ENCODE data around the gene LGI4. TPM values are rescaled to one million over a fixed set of nuclear protein-coding genes. Genes with fewer than 3 reads are reported as not detected.

LGI4 gene
- total RNA-seq, 1 experiment from 2014 or later = 0.32 TPM

DNA sequence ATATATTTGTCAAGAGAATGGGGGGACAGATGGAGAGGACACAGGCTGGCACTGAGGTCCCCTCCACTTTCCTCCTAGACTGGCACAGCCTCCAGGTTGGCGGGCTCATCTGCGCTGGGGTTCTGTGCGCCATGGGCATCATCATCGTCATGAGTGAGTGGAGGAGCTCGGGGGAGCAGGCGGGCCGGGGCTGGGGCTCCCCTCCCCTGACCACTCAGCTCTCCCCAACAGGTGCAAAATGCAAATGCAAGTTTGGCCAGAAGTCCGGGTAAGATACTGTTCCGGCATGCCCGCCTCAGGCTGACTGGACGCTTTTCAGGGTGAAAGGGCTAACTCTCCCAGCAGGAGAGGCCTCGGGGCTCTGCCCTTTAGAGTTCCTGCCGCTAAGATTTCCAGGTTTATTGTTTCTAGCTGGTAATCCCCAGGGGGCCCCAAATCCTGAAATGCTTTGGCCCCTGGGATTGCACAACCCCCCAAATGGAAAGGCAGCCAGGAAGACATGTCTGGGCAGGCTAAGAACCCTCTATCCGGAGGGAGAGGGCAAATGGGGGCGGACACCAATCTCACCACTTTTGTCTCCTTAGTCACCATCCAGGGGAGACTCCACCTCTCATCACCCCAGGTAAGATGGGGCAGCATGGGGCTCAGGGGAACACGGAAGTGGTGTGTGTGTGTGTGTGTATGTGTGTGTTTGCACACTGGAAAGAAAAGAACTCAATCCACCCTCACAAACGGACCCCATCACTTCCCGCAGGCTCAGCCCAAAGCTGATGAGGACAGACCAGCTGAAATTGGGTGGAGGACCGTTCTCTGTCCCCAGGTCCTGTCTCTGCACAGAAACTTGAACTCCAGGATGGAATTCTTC lies 11.9 kb downstream of the LGI4 start:
- ATAC-seq = no peak
- intact Hi-C loops (cut with micrococcal nuclease) = no loop called here
- no peaks in the 10 kb centered on the region for H3K27me3 ChIP-seq (ENCODE audit: insufficient read depth, low read length)
- no peak overlapping the region for H3K9ac ChIP-seq (ENCODE audit: low read length)
- no peak overlapping the region for H3K27ac ChIP-seq (ENCODE audit: low read depth, low read length)
- no peaks in the 10 kb centered on the region for H3K79me2 ChIP-seq (ENCODE audit: insufficient read depth, low read length)
- H3K36me3 ChIP-seq (ENCODE audit: control insufficient read depth in 1 of 2, insufficient read depth in 2 of 2, low read length in 2 of 2) = no peaks in the 10 kb centered on the region
- DNase-seq (ENCODE audit: low read depth, low spot score) = no peak
- POLR2A ChIA-PET = no interaction called here
- no peaks in the 10 kb centered on the region for H4K20me1 ChIP-seq (ENCODE audit: insufficient read depth)
- RAD21 ChIA-PET (ENCODE audit: low non-redundant PET in 1 of 2, low total read pairs in 2 of 2, uncharacterized antibody in 2 of 2, unreplicated experiment in 2 of 2) = no interaction called here
- peaks cover 21 to 47% of the 10 kb centered on the region in 2 experiments for H3K4me1 ChIP-seq (ENCODE audit: control insufficient read depth in 1 of 2, insufficient read depth in 2 of 2, low read length in 2 of 2)
- no peaks in the 10 kb centered on the region for H3K9me2 ChIP-seq (ENCODE audit: insufficient read depth)
- H3K9me3 ChIP-seq (ENCODE audit: control insufficient read depth in 1 of 2, insufficient read depth in 1 of 2, low read depth in 1 of 2, low read length in 2 of 2) = no peaks in the 10 kb centered on the region
- CTCF ChIA-PET = no interaction called here
- no peak overlapping the region for H3K4me3 ChIP-seq (replicated peaks in 1 of 2; ENCODE audit: low read depth in 1 of 2, low read length in 2 of 2)
- H3K4me2 ChIP-seq (ENCODE audit: low read length) = peak overlapping the region; percentile 87; the same call in 1 of the 2 replicates
- BruUV-seq (replicated peaks) = no TSS peak
- TF ChIP-seq SP1 (IDR thresholded peaks at IDR 0.05; ENCODE audit: low read depth) (no peak), RAD21 (IDR thresholded peaks at IDR 0.05; ENCODE audit: low read depth) (no peak), EZH2phosphoT487 (IDR thresholded peaks at IDR 0.05; ENCODE audit: borderline replicate concordance) (no peak), FOSL1 (IDR thresholded peaks at IDR 0.05; ENCODE audit: low read depth) (no peak), ZNF274 (IDR thresholded peaks at IDR 0.05; ENCODE audit: low read depth, low read length) (no peak), TCF7L2 (IDR thresholded peaks at IDR 0.05; ENCODE audit: borderline replicate concordance, extremely low read depth, insufficient read depth, insufficient read length) (no peak), JUND (IDR thresholded peaks at IDR 0.05) (no peak), POLR2A (IDR thresholded peaks at IDR 0.05; ENCODE audit: borderline replicate concordance, extremely low read depth, insufficient read depth, insufficient read length) (no peak), POLR2AphosphoS5 (IDR thresholded peaks at IDR 0.05; ENCODE audit: low read depth, low read length) (no peak), EGR1 (IDR thresholded peaks at IDR 0.05; ENCODE audit: low read depth) (no peak), SIN3A (IDR thresholded peaks at IDR 0.05; ENCODE audit: low read depth) (no peak), SRF (IDR thresholded peaks at IDR 0.05; ENCODE audit: low read depth) (no peak), ZFX (IDR thresholded peaks at IDR 0.05) (no peak), YY1 (IDR thresholded peaks at IDR 0.05; ENCODE audit: extremely low read depth, insufficient replicate concordance, low read depth, low read length) (no peak), CBX3 (IDR thresholded peaks at IDR 0.05; ENCODE audit: low read depth) (no peak), CEBPB (IDR thresholded peaks at IDR 0.05; ENCODE audit: low read depth) (no peak)
- TF ChIP-seq, protein P1, sequence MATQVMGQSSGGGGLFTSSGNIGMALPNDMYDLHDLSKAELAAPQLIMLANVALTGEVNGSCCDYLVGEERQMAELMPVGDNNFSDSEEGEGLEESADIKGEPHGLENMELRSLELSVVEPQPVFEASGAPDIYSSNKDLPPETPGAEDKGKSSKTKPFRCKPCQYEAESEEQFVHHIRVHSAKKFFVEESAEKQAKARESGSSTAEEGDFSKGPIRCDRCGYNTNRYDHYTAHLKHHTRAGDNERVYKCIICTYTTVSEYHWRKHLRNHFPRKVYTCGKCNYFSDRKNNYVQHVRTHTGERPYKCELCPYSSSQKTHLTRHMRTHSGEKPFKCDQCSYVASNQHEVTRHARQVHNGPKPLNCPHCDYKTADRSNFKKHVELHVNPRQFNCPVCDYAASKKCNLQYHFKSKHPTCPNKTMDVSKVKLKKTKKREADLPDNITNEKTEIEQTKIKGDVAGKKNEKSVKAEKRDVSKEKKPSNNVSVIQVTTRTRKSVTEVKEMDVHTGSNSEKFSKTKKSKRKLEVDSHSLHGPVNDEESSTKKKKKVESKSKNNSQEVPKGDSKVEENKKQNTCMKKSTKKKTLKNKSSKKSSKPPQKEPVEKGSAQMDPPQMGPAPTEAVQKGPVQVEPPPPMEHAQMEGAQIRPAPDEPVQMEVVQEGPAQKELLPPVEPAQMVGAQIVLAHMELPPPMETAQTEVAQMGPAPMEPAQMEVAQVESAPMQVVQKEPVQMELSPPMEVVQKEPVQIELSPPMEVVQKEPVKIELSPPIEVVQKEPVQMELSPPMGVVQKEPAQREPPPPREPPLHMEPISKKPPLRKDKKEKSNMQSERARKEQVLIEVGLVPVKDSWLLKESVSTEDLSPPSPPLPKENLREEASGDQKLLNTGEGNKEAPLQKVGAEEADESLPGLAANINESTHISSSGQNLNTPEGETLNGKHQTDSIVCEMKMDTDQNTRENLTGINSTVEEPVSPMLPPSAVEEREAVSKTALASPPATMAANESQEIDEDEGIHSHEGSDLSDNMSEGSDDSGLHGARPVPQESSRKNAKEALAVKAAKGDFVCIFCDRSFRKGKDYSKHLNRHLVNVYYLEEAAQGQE (IDR thresholded peaks at IDR 0.05; ENCODE audit: low read depth) = no peak
- TF ChIP-seq, protein P2, sequence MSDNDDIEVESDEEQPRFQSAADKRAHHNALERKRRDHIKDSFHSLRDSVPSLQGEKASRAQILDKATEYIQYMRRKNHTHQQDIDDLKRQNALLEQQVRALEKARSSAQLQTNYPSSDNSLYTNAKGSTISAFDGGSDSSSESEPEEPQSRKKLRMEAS (IDR thresholded peaks at IDR 0.05) = no peak
- TF ChIP-seq, protein P3, sequence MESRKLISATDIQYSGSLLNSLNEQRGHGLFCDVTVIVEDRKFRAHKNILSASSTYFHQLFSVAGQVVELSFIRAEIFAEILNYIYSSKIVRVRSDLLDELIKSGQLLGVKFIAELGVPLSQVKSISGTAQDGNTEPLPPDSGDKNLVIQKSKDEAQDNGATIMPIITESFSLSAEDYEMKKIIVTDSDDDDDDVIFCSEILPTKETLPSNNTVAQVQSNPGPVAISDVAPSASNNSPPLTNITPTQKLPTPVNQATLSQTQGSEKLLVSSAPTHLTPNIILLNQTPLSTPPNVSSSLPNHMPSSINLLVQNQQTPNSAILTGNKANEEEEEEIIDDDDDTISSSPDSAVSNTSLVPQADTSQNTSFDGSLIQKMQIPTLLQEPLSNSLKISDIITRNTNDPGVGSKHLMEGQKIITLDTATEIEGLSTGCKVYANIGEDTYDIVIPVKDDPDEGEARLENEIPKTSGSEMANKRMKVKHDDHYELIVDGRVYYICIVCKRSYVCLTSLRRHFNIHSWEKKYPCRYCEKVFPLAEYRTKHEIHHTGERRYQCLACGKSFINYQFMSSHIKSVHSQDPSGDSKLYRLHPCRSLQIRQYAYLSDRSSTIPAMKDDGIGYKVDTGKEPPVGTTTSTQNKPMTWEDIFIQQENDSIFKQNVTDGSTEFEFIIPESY (IDR thresholded peaks at IDR 0.05; ENCODE audit: extremely low read depth, insufficient replicate concordance, low read length) = no peak
- no peak overlapping the region for H2AFZ ChIP-seq (ENCODE audit: low read depth, low read length, poor library complexity, severe bottlenecking)
